ENCODE measurements around the gene C2CD2.

C2CD2 gene

DNA sequence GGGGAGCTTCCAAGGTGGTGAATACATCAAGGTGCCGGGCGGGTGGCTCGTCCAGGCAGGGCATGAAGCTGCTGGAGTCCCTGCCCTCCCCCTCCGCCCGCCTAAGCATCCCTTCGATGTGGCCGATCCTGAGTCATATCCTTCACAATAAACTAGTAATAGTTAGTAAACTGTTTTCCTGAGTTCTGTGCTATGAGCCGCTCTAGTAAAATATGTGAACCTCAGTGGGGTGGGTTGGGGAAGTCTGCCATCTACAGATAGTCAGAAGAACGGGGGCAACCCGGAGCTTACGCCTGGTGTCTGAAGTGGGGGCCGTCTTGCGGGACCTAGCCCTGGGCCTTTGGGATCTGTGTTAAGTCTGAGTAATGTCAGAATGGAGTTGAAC is 21.6 kb downstream of the C2CD2 start:
- no peak for DNase-seq (ENCODE audit: low spot score)

DNA sequence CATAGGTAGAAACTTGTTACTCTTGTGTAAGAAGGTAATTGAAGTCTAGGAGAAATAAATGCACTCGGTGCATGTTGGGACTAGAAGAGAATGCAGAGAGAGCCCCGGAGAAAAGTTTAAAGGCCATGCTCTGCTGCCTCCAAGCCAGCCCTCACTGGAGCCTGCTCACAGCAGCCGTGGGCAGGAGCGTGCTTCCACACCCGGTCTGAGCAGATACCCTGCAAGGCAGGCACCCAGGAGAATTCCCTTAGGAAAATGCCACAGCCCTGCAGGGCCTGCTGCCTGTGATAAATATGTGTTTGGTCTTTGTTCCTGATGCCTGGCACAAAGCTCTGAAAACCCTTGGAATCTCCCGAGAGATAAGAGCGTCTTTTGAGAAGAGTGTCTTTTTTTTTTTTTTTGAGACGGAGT is 22.8 kb downstream of the C2CD2 start:
- no peak for DNase-seq (ENCODE audit: low spot score)

GRCh38 chr21:41929248-41929647 is 24.6 kb downstream of the C2CD2 start:
- DNase-seq (ENCODE audit: low spot score), result no peak

DNA sequence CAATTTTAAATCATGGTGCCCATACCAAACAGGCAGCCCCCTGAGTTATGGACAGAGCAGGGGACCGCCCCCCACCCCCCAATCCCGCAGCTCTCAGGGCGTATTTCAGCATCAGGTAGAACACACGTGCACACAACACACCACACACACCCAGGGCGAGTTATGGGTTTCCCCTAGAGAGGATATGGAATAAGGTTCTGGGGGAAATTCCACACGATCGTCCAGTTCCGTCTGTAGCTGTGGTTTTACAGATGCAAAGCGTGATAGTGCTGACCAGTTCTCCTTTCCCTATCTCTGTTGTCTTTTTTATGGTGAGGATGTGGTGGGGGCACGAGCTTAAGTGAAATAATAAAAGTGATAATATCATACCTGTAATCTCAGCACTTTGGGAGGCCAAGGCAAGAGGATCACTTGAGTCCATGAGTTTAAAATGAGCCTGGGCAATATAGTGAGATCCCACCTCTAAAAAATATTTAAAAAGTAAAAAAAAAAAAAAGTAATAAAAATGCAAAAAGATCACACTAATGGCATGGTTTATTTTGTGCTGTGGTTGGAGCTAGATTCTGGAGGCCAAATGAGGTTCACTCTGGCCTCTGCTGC is 25.1 kb downstream of the C2CD2 start:
- no peak for DNase-seq (ENCODE audit: low spot score)

- DNase-seq (ENCODE audit: low spot score), result no peak
Observed at GRCh38 chr21:41927727-41928409, 25.9 kb downstream of the C2CD2 start.

DNA sequence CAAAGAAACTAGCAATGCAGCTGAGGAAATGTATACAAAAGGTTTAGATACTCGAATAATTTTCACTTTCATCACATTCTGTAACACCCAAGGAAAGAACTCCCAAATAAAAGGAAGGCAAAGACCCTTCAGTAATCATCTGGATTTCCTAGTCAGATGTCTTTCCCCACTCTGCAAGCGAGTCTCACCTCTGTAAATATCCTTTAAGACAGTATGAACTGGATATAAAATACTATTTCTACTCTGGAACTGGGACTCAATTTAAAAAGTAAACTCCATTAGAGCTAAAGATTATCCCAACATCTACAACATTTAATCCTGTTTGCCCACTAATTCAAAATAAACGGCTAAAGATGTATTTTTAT is 27.0 kb downstream of the C2CD2 start:
- DNase-seq (ENCODE audit: low spot score), result no peak

GRCh38 chr21:41926117-41926806 is 27.6 kb downstream of the C2CD2 start:
- DNase-seq (ENCODE audit: low spot score), result no peak

- no peak for DNase-seq (ENCODE audit: low spot score)
Observed at GRCh38 chr21:41925767-41926116, 28.1 kb downstream of the C2CD2 start.

DNA sequence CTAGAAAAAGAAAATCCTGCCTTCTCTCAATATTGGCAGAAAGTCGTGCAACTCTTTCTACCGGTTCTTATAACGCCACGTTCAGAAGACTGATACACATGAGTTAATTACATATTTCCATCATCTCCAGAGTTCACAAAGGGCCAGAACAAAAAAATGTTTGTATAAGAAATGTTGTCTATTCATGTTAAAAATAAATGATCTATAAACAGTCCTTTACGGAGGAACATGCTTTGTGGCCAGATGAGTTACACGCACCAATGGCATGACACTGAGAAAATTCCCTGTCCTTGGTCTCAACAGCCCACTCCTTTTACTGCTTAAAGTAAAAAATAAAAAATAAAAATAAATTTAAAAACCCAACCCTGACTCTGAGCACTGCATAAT is 29.5 kb downstream of the C2CD2 start:
- DNase-seq (ENCODE audit: low spot score), result no peak

GRCh38 chr21:41923631-41924367 is 30.0 kb downstream of the C2CD2 start:
- DNase-seq (ENCODE audit: low spot score), result no peak

DNA sequence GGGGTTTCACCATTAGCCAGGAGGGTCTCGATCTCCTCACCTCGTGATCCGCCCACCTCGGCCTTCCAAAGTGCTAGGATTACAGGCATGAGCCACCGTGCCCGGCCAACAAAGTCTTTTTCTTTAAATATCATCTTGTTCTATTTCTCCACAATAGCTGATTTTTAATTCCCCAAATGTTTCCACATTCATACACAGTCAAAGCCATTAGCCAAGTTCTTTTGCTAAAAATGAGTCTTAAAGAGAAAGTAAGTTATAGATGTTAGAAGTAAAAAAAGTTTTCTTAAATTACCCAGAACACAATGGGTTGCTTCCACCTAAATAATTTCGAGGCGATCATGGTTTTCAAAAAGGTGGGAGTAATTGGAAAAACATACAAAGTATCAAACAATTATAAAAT is 30.6 kb downstream of the C2CD2 start:
- no peak for DNase-seq (ENCODE audit: low spot score)

- DNase-seq (ENCODE audit: low spot score), result no peak
Observed at GRCh38 chr21:41921021-41921420, 32.8 kb downstream of the C2CD2 start.

GRCh38 chr21:41920476-41920875 is 33.3 kb downstream of the C2CD2 start:
- DNase-seq (ENCODE audit: low spot score), result no peak

- DNase-seq (ENCODE audit: low spot score), result no peak
Observed at GRCh38 chr21:41919666-41920398, 34.0 kb downstream of the C2CD2 start.

DNA sequence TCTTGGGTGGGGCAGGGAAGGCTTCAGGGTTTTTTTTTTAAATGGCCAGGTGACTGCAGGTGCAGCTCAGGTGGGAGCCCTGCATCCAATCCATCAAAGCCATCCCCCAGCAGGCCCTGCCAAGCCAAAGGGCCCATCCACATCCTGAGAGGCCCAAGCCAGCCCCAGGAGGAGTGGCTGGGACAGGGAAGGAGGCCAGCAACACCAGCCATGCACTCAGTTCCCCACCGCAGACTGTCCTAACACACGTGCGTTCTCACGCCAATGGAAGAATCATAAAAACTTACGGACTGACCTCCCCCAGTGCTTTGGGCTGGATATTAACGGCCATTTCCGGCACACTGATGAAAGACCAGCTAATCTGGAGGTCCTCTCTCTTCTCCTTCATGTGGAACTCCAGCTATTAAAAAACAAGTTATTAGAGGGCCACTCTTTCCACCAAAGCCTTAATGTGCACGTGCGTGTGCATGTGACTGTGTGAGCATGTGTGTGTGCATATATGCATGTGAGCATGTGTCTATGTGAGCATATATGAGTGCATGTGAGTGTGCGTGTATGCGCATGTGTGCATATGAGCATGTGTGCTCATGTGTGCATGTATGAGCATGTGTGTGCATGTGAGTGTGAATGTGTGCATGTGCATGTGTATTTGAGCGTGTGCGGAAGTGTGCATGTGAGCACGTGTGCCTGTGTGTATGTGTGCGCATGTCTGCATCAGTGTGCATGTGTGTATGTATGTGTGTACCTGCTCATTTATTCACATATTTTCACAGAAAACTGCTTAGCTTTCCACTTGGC is 35.1 kb downstream of the C2CD2 start:
- no peak for DNase-seq (ENCODE audit: low spot score)

DNA sequence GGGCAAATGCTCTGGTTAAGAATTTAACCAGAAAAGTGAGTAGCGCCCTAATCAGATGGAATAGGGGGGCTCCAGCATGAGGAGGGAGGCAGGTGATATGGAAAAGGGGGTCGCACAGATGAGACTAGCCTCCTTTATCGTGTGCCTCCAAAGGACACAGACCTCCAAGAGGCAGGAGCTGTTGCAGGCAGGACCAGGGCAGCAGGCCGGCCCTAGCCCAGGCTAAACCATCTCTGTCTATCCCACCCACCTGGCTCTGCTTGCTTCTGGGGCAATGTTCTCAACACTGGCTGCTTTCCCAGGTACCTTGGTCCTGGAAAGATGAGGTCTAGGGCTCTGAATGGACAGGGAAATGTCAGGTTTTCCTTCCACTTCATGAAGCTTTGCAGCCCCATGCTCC is 36.3 kb downstream of the C2CD2 start:
- no peak for DNase-seq (ENCODE audit: low spot score)

GRCh38 chr21:41916888-41917433 is 36.9 kb downstream of the C2CD2 start:
- no peak for DNase-seq (ENCODE audit: low spot score)

- no peak for DNase-seq (ENCODE audit: low spot score)
Observed at GRCh38 chr21:41914965-41915364, 38.9 kb downstream of the C2CD2 start.

DNA sequence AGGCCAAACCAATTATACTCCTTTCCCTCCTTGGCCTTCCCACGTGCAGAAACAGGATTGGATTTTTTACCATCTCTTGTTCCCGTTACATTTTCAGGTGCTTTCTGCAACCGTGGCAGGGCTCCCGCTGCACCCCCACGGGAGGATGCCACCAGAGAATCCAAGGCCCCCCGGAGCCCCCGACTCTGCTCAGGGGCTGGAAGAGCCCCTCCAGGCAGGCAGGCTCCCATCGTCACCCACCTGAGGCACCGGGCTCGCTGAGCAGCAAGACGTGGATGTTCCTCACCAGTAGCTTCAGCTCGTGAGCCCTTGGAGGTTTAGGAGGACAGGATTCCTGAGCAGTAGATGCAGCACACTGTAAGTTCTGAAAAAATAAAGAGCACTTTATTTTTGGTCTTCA is 39.5 kb downstream of the C2CD2 start:
- DNase-seq (ENCODE audit: low spot score), result no peak

DNA sequence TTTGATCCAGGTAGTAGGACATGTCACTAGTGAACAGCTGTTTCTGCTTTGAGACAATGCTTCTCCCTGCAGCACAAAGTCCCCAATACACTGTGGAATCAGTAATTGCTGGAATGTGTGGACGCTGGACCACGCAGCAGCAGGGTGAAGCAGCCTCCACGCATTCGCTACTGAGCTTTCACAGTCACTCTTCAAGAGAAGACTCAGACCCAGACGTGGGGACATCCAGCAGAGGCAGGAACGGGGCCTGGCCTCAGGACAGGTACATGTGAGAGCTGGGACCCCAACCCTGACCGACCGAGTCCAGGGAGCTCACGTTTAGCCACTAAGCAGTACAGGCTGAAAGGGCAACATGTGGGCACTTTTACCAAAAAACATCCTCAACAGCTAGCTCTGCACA is 40.6 kb downstream of the C2CD2 start:
- DNase-seq (ENCODE audit: low spot score), result no peak

DNA sequence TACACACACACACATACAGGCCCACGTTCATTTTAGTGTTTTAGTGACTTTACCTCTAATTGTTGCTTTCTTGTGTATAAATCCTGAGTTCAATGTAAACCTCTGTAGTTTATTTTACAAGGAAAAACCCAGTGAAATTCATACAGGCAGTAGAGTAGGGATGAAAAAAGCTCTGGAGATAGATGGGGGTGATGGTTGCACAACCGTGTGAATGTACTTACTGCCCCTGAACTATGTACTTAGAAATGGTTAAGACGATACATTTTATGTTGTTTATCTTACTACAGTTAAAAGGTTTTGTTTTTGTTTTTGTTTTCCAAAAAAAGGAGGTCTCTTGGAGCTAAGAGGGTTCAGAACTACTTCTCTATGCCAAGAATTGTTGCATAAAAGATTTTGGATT is 45.0 kb downstream of the C2CD2 start:
- no peak for DNase-seq (ENCODE audit: low spot score)

Measured in ecto neural progenitor cell (in vitro differentiated cells).